Ishikawa (cell line): ENCODE measurements around the gene TCF15.

Experiments used
- CEBPB ChIP-seq: IDR thresholded peaks from 2 replicates; pipeline ENCODE4 v1.6.1; 2012
- CREB1 ChIP-seq: IDR thresholded peaks from 2 replicates; pipeline ENCODE4 v1.6.1; 2012; ENCODE audit warnings: low read depth
- EGR1 ChIP-seq: IDR thresholded peaks from 2 replicates; pipeline ENCODE4 v1.6.1; 2012
- EP300 ChIP-seq: IDR thresholded peaks from 2 replicates; pipeline ENCODE4 v1.6.1; 2012; ENCODE audit warnings: borderline replicate concordance
- FOXM1 ChIP-seq: IDR thresholded peaks from 2 replicates; pipeline ENCODE4 v1.6.1; 2012; ENCODE audit warnings: low read depth, borderline replicate concordance
- MAX ChIP-seq: IDR thresholded peaks from 2 replicates; pipeline ENCODE4 v1.6.1; 2012
- NFIC ChIP-seq: IDR thresholded peaks from 2 replicates; pipeline ENCODE4 v1.6.1; 2012
- RAD21 ChIP-seq: IDR thresholded peaks from 2 replicates; pipeline ENCODE4 v1.6.1; 2012; ENCODE audit warnings: low read depth
- REST ChIP-seq: IDR thresholded peaks from 2 replicates; pipeline ENCODE4 v1.6.1; 2012; ENCODE audit warnings: low read depth, mild to moderate bottlenecking
- TAF1 ChIP-seq: IDR thresholded peaks from 2 replicates; pipeline ENCODE4 v1.6.1; 2012; ENCODE audit warnings: low read depth, mild to moderate bottlenecking
- TCF12 ChIP-seq: IDR thresholded peaks from 2 replicates; pipeline ENCODE4 v1.6.1; 2012; ENCODE audit warnings: low read depth
- TEAD4 ChIP-seq: IDR thresholded peaks from 2 replicates; pipeline ENCODE4 v1.6.1; 2012
- USF1 ChIP-seq: IDR thresholded peaks from 2 replicates; pipeline ENCODE4 v1.6.1; 2012
- YY1 ChIP-seq: IDR thresholded peaks from 2 replicates; pipeline ENCODE4 v1.6.1; 2012; ENCODE audit warnings: low read depth
- ZBTB7A ChIP-seq: IDR thresholded peaks from 2 replicates; pipeline ENCODE4 v1.6.1; 2012; ENCODE audit warnings: low read depth

TCF15 gene

GRCh38 chr20:638579-638978, 28.5 kb upstream of the TCF15 start:
- TF ChIP-seq NFIC (no peak), MAX (no peak), USF1 (no peak), REST (no peak), FOXM1 (no peak), ZBTB7A (no peak), CREB1 (no peak), CEBPB (no peak), RAD21 (no peak)

GRCh38 chr20:637559-637958, 27.4 kb upstream of the TCF15 start:
- TF ChIP-seq YY1: no peak
- TF ChIP-seq REST: no peak
- no peak for TF ChIP-seq CEBPB
- TF ChIP-seq MAX: no peak
- TF ChIP-seq TEAD4: no peak
- TF ChIP-seq NFIC: no peak
- TF ChIP-seq RAD21: no peak
- TF ChIP-seq EGR1: no peak
- TF ChIP-seq USF1: no peak
- no peak for TF ChIP-seq EP300
- TF ChIP-seq ZBTB7A: no peak
- no peak for TF ChIP-seq TCF12
- no peak for TF ChIP-seq CREB1
- no peak for TF ChIP-seq FOXM1
- TF ChIP-seq TAF1: no peak

GRCh38 chr20:635893-636338, 25.8 kb upstream of the TCF15 start:
- TF ChIP-seq REST (no peak), ZBTB7A (no peak), FOXM1 (no peak), TEAD4 (no peak), MAX (no peak), CEBPB (no peak), EP300 (no peak), TAF1 (no peak), YY1 (no peak), USF1 (no peak), NFIC (no peak), RAD21 (no peak), EGR1 (no peak)
